Activated naive CD4-positive, alpha-beta T cell treated with anti-CD3 and anti-CD28 coated beads, Interleukin-2, amount 50 U/mL, for 24 hours (primary cell): ENCODE measurements around the gene MTARC2.

Experiments used
- H3K27ac Mint-ChIP-seq: one replicate; pipeline ENCODE4 v1.8.0; 2021; ENCODE audit warnings: mild to moderate bottlenecking, mixed read lengths
- H3K27me3 Mint-ChIP-seq: one replicate; pipeline ENCODE4 v1.8.0; 2021; ENCODE audit warnings: mixed read lengths
- H3K36me3 Mint-ChIP-seq: one replicate; pipeline ENCODE4 v1.8.0; 2021; ENCODE audit warnings: mixed read lengths
- H3K4me1 Mint-ChIP-seq: one replicate; pipeline ENCODE4 v1.8.0; 2021; ENCODE audit warnings: mixed read lengths
- H3K4me3 Mint-ChIP-seq: one replicate; pipeline ENCODE4 v1.8.0; 2021; ENCODE audit warnings: mild to moderate bottlenecking, mixed read lengths
- H3K9me3 Mint-ChIP-seq: one replicate; pipeline ENCODE4 v1.8.0; 2021; ENCODE audit warnings: mixed read lengths

The MTARC2 gene

DNA sequence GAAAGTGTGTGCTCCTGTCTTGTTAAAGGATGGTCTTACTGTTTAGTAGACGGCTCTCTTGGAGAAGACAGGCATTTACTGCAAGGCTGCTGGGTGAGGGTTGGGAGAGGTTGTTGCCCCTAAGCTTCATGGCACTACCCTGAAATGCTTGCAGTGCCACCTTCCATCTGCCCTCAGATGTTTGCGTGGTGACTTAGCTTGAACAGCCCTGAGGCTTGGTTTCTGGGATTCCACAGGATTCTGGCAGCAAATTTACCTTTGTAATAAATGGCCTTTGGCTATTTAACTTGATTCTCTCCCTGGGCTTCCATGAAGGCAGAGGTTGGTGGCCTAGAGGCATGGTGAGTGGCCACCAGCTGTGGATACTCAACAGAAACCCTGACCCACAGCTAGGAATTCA, 50.2 kb downstream of the MTARC2 start:
- no peak overlapping the region for H3K27ac Mint-ChIP-seq
- no peak overlapping the region for H3K4me3 Mint-ChIP-seq
- no peaks in the 10 kb centered on the region for H3K36me3 Mint-ChIP-seq
- no peaks in the 10 kb centered on the region for H3K4me1 Mint-ChIP-seq
- H3K27me3 Mint-ChIP-seq: no peaks in the 10 kb centered on the region
- H3K9me3 Mint-ChIP-seq: no peaks in the 10 kb centered on the region

DNA sequence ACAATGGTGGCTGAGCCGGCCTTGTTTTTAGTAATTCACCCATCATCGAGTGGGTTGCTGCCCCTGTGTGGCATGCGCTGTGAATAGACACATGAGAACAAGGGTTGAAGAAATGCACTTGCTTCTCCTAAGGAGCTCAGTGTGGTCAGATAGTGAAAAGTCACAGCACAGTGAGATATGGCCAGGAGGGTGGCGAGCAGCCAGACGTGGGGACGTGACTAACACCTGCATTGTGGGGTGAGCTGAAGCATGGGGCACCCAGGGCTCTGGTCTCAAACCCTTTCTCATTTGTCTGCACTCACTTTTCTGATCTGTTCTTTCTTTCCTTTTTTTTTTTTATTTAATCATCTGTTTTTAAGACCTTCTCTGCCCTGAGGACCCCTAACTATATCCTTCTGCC, 52.1 kb downstream of the MTARC2 start:
- no peak overlapping the region for H3K27ac Mint-ChIP-seq
- H3K4me1 Mint-ChIP-seq: no peaks in the 10 kb centered on the region
- peaks cover 1% of the 10 kb centered on the region for H3K27me3 Mint-ChIP-seq
- H3K36me3 Mint-ChIP-seq: no peaks in the 10 kb centered on the region
- no peaks in the 10 kb centered on the region for H3K9me3 Mint-ChIP-seq
- no peak overlapping the region for H3K4me3 Mint-ChIP-seq

DNA sequence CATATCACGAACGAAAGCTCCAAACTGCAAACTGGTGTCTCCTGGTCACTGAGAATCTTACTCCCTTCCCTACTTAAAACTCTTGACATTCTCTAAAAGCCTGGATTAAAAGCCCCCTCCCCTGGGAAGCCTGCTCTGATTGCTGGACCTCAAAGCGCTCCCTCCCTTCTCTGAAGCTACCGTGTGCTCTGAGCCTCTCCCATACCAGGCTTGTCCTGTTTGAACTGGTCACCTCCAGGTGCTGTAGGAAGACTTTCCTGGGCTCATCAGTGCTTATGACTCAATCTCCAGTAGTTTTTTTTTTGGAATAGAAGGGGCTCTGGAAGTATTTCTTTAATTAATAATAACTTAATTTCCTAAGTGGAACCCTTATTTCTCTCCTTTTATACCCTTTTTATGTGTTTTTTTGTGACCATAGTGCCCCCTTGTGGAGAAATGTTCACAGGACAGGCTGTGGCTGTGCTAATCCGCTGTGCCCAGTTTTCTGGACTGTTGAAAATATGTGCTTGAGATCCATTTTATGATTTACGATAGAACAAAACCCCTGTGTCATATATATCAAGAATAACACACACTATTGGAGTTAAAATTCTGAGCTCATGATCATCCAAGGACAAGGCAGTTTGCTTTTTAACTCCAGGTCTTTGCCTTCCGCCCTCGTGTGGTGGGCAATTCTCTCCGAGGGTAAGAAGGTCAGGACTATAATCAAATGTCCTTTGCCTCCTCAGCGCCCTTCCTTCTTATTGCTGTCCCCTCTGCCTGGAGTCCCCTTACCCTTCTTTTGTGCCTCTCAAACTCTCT, 55.5 kb downstream of the MTARC2 start:
- peaks cover 1% of the 10 kb centered on the region for H3K27me3 Mint-ChIP-seq
- no peak overlapping the region for H3K27ac Mint-ChIP-seq
- H3K36me3 Mint-ChIP-seq: no peaks in the 10 kb centered on the region
- H3K9me3 Mint-ChIP-seq: no peaks in the 10 kb centered on the region
- no peaks in the 10 kb centered on the region for H3K4me1 Mint-ChIP-seq
- no peak overlapping the region for H3K4me3 Mint-ChIP-seq

DNA sequence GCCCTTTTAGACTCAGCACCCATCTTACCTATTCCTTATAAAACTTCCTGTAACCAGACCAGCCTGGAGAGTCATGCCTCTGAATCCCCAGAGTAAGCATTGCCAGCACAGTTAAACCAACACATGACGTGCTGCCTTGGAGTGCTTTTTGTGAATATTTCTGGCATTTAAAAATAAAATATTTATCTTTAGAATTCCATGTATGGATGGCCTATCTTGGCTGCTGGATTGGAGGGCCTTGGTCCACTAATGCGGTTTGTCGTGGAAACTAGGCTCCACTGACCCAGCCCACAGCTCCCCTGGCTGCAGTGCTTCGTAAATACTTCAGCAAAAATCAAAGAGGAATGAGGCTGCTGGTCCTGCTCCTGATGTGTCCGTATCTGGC, 56.1 kb downstream of the MTARC2 start:
- no peaks in the 10 kb centered on the region for H3K36me3 Mint-ChIP-seq
- H3K4me3 Mint-ChIP-seq: no peak overlapping the region

DNA sequence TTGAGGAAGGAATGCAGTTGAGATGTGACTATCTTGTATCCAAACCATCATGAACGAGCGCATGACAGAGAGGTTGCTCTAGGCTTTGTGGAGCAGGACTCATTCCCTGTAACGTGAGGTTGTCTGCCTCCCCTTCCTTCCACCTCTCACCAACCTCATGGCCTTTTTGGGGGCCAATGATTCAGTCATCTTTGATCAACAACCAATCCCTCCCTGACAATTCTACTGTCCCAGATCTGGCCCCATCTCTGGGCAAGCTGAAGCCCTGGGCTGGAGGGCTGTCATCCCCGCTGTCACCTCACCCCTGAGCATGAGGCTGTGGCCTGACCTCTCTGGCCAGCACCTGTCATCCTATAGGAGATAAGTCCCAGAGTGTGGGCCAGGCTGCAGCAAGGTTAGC, 58.3 kb downstream of the MTARC2 start:
- Mint-ChIP-seq H3K9me3 (no peaks in the 10 kb centered on the region), H3K27ac (no peak overlapping the region), H3K4me3 (no peak overlapping the region), H3K27me3 (peaks cover 4% of the 10 kb centered on the region), H3K4me1 (peaks cover 6% of the 10 kb centered on the region), H3K36me3 (no peaks in the 10 kb centered on the region)

More for the DNA sequence above, 56.1 kb downstream of the MTARC2 start:
- H3K9me3 Mint-ChIP-seq: no peaks in the 10 kb centered on the region
- H3K27me3 Mint-ChIP-seq: peaks cover 4% of the 10 kb centered on the region
- no peaks in the 10 kb centered on the region for H3K4me1 Mint-ChIP-seq
- H3K27ac Mint-ChIP-seq: no peak overlapping the region

- H3K4me3 Mint-ChIP-seq: no peak overlapping the region
- no peaks in the 10 kb centered on the region for H3K36me3 Mint-ChIP-seq
- peaks cover 7% of the 10 kb centered on the region for H3K27me3 Mint-ChIP-seq
- no peaks in the 10 kb centered on the region for H3K9me3 Mint-ChIP-seq
- no peak overlapping the region for H3K27ac Mint-ChIP-seq
- peaks cover 6% of the 10 kb centered on the region for H3K4me1 Mint-ChIP-seq
Measured at GRCh38 chr1:220807726-220808125, 59.6 kb downstream of the MTARC2 start.

DNA sequence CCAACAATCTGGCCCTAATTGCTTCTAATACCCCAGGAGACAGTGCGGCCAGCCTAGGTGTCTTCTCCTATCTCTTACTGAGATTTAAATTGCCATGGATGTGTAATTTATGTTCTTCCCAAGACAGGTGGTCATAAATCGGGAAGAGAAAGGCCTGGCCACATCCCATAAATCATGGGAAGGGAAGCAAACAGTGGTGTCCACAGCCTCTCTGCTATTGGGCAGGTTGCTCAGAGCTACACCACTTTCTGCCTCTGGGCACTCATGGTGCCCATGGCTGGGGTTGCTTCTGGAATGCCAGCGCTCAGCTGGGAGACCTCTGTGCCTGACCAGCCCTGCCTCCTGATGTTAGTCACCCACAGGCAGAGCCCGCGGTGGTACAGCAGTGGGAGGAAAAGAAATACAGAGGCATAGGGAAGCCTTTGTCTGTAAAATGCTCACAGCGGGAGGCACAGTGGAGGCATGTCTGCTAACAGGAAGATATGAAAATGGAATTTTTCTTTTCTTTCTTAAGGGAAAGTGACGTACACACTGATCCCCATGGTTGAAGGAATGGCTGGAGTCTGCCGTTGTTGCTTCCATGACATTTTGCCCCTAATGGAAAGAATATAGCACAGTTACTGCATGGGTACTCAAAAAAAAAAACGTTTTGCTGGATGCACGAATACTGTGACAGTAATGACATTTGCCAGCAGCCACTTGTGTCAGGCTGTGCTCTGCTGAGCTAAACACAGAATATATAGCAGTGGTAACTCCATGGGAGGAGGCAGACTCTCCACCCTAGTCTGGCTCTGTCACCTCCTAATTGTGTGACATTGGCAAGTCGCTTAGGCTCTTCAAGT, 60.4 kb downstream of the MTARC2 start:
- H3K36me3 Mint-ChIP-seq: no peaks in the 10 kb centered on the region

GRCh38 chr1:220809187-220809550, 61.0 kb downstream of the MTARC2 start:
- H3K27me3 Mint-ChIP-seq: peaks cover 14% of the 10 kb centered on the region

More for the DNA sequence above, 60.4 kb downstream of the MTARC2 start:
- peaks cover 15% of the 10 kb centered on the region for H3K27me3 Mint-ChIP-seq
- no peaks in the 10 kb centered on the region for H3K9me3 Mint-ChIP-seq
- peaks cover 6% of the 10 kb centered on the region for H3K4me1 Mint-ChIP-seq
- no peak overlapping the region for H3K27ac Mint-ChIP-seq
- no peak overlapping the region for H3K4me3 Mint-ChIP-seq

GRCh38 chr1:220809704-220810103, 61.6 kb downstream of the MTARC2 start:
- Mint-ChIP-seq H3K9me3 (no peaks in the 10 kb centered on the region), H3K27me3 (peaks cover 14% of the 10 kb centered on the region)

More at GRCh38 chr1:220809187-220809550, 61.0 kb downstream of the MTARC2 start:
- Mint-ChIP-seq H3K4me3 (no peak overlapping the region), H3K36me3 (no peaks in the 10 kb centered on the region), H3K4me1 (peaks cover 6% of the 10 kb centered on the region), H3K27ac (no peak overlapping the region), H3K9me3 (no peaks in the 10 kb centered on the region)

DNA sequence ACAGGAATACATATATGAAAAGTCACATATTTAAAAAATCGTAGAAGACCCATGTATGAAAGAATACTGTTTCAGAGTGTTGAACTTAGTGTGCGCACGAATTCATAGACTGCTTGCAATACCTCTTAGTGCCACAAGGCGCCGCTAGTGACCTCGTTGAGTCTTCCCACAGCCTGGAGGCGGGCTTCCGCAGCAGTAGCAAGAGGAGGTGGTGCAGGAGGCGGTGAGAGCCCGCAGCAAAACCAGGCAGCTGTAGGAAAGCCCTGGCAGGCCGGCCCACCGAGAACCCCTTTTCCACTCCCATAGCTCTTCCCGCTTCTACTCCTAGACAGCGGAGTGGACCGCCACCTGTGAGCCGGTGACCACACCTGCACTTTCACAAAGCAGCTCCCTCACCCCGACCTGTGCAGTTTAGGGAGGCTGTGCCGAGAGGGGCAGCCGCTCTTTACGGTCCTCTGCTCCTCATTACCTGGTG, 62.1 kb downstream of the MTARC2 start:
- no peaks in the 10 kb centered on the region for H3K9me3 Mint-ChIP-seq
- H3K27me3 Mint-ChIP-seq: peaks cover 14% of the 10 kb centered on the region
- H3K4me3 Mint-ChIP-seq: peak overlapping the region; percentile 59

More at GRCh38 chr1:220809704-220810103, 61.6 kb downstream of the MTARC2 start:
- H3K27ac Mint-ChIP-seq: no peak overlapping the region
- H3K4me1 Mint-ChIP-seq: peaks cover 6% of the 10 kb centered on the region
- H3K4me3 Mint-ChIP-seq: no peak overlapping the region
- no peaks in the 10 kb centered on the region for H3K36me3 Mint-ChIP-seq

DNA sequence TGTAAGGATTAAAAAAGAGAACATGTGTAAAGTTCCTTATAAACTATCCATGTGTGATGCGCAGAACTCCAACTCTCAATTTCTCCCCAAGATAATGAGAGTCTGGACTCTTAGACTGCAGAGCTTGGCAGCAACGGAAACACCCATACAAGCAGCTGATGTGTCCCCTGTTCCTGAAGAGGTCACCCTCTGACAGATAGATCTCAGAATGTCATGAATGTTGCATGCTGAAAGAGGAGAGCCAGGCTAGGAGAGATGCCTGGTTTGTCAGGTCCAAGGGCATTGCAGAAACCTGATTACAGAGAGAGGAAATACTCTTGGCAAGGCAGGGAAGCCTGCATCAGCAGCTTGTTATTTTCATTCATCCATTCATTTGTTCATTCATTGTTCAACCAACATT, 62.8 kb downstream of the MTARC2 start:
- no peak overlapping the region for H3K27ac Mint-ChIP-seq
- H3K4me1 Mint-ChIP-seq: peaks cover 6% of the 10 kb centered on the region
- H3K27me3 Mint-ChIP-seq: peaks cover 15% of the 10 kb centered on the region
- H3K4me3 Mint-ChIP-seq: no peak overlapping the region
- no peaks in the 10 kb centered on the region for H3K9me3 Mint-ChIP-seq
- H3K36me3 Mint-ChIP-seq: no peaks in the 10 kb centered on the region

More for the DNA sequence above, 62.1 kb downstream of the MTARC2 start:
- no peaks in the 10 kb centered on the region for H3K36me3 Mint-ChIP-seq
- H3K4me1 Mint-ChIP-seq: peaks cover 6% of the 10 kb centered on the region
- H3K27ac Mint-ChIP-seq: no peak overlapping the region

GRCh38 chr1:220811695-220812094, 63.6 kb downstream of the MTARC2 start:
- no peaks in the 10 kb centered on the region for H3K9me3 Mint-ChIP-seq
- H3K4me1 Mint-ChIP-seq: peaks cover 6% of the 10 kb centered on the region
- no peak overlapping the region for H3K27ac Mint-ChIP-seq
- H3K36me3 Mint-ChIP-seq: no peaks in the 10 kb centered on the region
- peaks cover 15% of the 10 kb centered on the region for H3K27me3 Mint-ChIP-seq
- H3K4me3 Mint-ChIP-seq: no peak overlapping the region

DNA sequence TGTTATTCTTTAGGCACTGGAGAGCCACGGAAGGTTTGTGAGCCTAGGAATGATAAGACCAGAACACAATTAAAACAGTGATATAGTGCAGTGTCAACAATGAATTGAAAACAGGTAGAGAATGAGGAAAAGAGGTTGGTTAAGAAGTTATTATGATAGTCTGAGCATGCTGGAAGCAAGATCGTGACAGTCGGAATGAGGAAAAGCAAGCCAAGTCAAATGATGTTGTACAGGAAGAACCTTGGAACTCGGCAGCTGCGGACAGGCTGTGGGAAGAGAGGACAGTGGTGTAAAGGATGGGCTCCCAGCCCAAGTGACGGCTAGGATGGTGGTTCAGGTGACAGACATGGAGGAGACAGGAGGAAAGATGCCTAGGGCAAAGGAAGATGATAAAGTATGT, 64.2 kb downstream of the MTARC2 start:
- Mint-ChIP-seq H3K4me3 (no peak overlapping the region), H3K27ac (no peak overlapping the region), H3K4me1 (peaks cover 6% of the 10 kb centered on the region), H3K9me3 (no peaks in the 10 kb centered on the region), H3K36me3 (no peaks in the 10 kb centered on the region), H3K27me3 (peaks cover 15% of the 10 kb centered on the region)

DNA sequence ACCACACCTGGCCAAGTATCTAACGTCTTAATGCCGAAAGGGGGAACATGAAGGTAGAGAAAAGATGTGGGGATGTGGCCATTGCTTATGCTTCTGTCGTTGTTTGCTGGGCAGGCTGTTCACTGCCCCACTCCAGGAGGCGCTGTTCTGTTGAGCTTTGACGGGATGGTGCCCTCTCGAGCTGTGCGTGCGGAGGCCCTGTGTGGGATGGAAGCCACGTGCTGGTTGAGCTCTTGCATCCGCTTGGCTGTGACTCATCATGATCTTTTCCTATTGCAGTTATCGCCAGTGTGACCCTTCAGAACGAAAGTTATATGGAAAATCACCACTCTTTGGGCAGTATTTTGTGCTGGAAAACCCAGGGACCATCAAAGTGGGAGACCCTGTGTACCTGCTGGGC, 64.9 kb downstream of the MTARC2 start:
- Mint-ChIP-seq H3K27ac (no peak overlapping the region), H3K36me3 (no peaks in the 10 kb centered on the region), H3K4me1 (peaks cover 6% of the 10 kb centered on the region), H3K4me3 (no peak overlapping the region), H3K9me3 (no peaks in the 10 kb centered on the region), H3K27me3 (peaks cover 15% of the 10 kb centered on the region)

- Mint-ChIP-seq H3K4me1 (no peaks in the 10 kb centered on the region), H3K27ac (no peak overlapping the region), H3K36me3 (no peaks in the 10 kb centered on the region), H3K4me3 (no peak overlapping the region), H3K27me3 (peaks cover 14% of the 10 kb centered on the region), H3K9me3 (no peaks in the 10 kb centered on the region)
Measured at GRCh38 chr1:220815409-220815808, 67.3 kb downstream of the MTARC2 start.

DNA sequence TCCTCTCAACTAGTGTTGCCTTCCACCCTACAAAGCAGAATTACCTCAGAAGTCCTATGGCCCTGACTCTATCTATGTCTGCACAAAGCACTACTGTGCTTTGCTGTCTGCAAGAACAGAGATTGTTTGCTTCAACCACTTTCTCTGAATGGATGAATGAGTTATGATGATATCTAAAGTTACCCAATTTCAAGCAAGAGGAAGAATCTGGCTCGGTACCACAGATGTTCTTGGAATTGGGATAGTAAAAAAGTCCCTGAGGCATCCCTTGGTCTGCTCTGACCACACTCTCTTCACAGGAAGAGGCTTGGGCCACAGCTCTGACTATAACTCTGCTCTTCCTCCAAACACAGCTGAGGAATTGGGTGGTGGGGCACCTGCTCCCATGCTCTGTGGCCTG, 69.8 kb downstream of the MTARC2 start:
- no peaks in the 10 kb centered on the region for H3K9me3 Mint-ChIP-seq
- no peaks in the 10 kb centered on the region for H3K36me3 Mint-ChIP-seq
- peaks cover 16% of the 10 kb centered on the region for H3K27me3 Mint-ChIP-seq
- H3K27ac Mint-ChIP-seq: no peak overlapping the region
- no peak overlapping the region for H3K4me3 Mint-ChIP-seq
- no peaks in the 10 kb centered on the region for H3K4me1 Mint-ChIP-seq
